ENCODE data around the gene PLEKHF1. TPM values are rescaled to one million over a fixed set of nuclear protein-coding genes. Genes with fewer than 3 reads are reported as not detected.

Gene PLEKHF1
- total and polyA plus RNA-seq, 12 donors = 0.62 to 23.1 (median 6.9) TPM

- no peaks in the 10 kb centered on the region for H3K27me3 ChIP-seq
- H3K4me1 ChIP-seq (replicated peaks in 1 of 2) = no peaks in the 10 kb centered on the region
- no peak overlapping the region for H3K27ac ChIP-seq
- intact Hi-C loops (cut with DNase I) = no loop called here
- no peak overlapping the region for H3K4me3 ChIP-seq
- no peaks in the 10 kb centered on the region for H3K36me3 ChIP-seq (replicated peaks in 1 of 2)
- no peak for TF ChIP-seq POLR2A (IDR thresholded peaks at IDR 0.05)
- TF ChIP-seq CTCF (IDR thresholded peaks at IDR 0.05) = no peak
- DNase-seq = no peak
- WGBS, 4 donors = 94 to 97% (median 95%) methylated on average over 8 of the region's 8 CpGs
- H3K9me3 ChIP-seq (replicated peaks in 1 of 3) = peaks cover 0 to 4% (median 0%) of the 10 kb centered on the region in 3 donors
Measured at GRCh38 chr19:29686285-29686805, 21.1 kb downstream of the PLEKHF1 start.

GRCh38 chr19:29687244-29687896, 22.1 kb downstream of the PLEKHF1 start:
- Histone ChIP-seq H3K36me3 (replicated peaks in 1 of 2) (no peaks in the 10 kb centered on the region), H3K4me3 (no peak overlapping the region), H3K4me1 (replicated peaks in 1 of 2) (no peaks in the 10 kb centered on the region), H3K9me3 (replicated peaks in 1 of 3) (peaks cover 0 to 4% (median 0%) of the 10 kb centered on the region in 3 donors), H3K27me3 (no peaks in the 10 kb centered on the region), H3K27ac (no peak overlapping the region)
- no peak for TF ChIP-seq POLR2A (IDR thresholded peaks at IDR 0.05)
- no peak for TF ChIP-seq CTCF (IDR thresholded peaks at IDR 0.05)
- intact Hi-C loops (cut with DNase I) = no loop called here
- DNase-seq = no peak
- WGBS, 4 donors = 59 to 76% (median 71%) methylated on average over 17 of the region's 17 CpGs

GRCh38 chr19:29687897-29688728, 22.9 kb downstream of the PLEKHF1 start:
- intact Hi-C loops (cut with DNase I) = no loop called here
- WGBS, 4 donors = 73 to 78% (median 74%) methylated on average over 18 of the region's 18 CpGs
- TF ChIP-seq POLR2A (IDR thresholded peaks at IDR 0.05) (no peak), CTCF (IDR thresholded peaks at IDR 0.05) (no peak)
- no peaks in the 10 kb centered on the region for H3K4me1 ChIP-seq (replicated peaks in 1 of 2)
- no peak overlapping the region for H3K27ac ChIP-seq
- no peak for DNase-seq
- no peaks in the 10 kb centered on the region for H3K36me3 ChIP-seq (replicated peaks in 1 of 2)
- peaks cover 0 to 4% (median 0%) of the 10 kb centered on the region in 3 donors for H3K9me3 ChIP-seq (replicated peaks in 1 of 3)
- no peak overlapping the region for H3K4me3 ChIP-seq
- no peaks in the 10 kb centered on the region for H3K27me3 ChIP-seq

GRCh38 chr19:29690842-29691241, 25.6 kb downstream of the PLEKHF1 start:
- no peak for DNase-seq
- Histone ChIP-seq H3K27me3 (no peaks in the 10 kb centered on the region), H3K36me3 (replicated peaks in 1 of 2) (no peaks in the 10 kb centered on the region), H3K4me1 (replicated peaks in 1 of 2) (no peaks in the 10 kb centered on the region), H3K27ac (no peak overlapping the region), H3K4me3 (no peak overlapping the region), H3K9me3 (replicated peaks in 1 of 3) (peaks cover 0 to 4% (median 0%) of the 10 kb centered on the region in 3 donors)
- 58 to 75% (median 63%) methylated on average over 2 of the region's 2 CpGs for WGBS, 4 donors
- TF ChIP-seq CTCF (IDR thresholded peaks at IDR 0.05) (peak in 4 of 6 experiments; percentile 22 to 39 (median 26)), POLR2A (IDR thresholded peaks at IDR 0.05) (no peak)
- intact Hi-C loops (cut with DNase I) = no loop called here
